Ammon's horn (tissue), 1 donor: ENCODE data around the gene QRFPR.
A peak's percentile ranks its signal among the peaks of the same experiment; 100 is the strongest.
"Not testable (repeated sequence)": the region's sequence is repeated elsewhere in the genome, so short reads cannot be mapped to it uniquely, and the experiment has no call there.

Experiments
- DNase-seq: peaks from one replicate; pipeline ENCODE4 v3.0.0-alpha.2; 2016; ENCODE audit warnings: low spot score

QRFPR gene

GRCh38 chr4:121339824-121340223 lies 41.0 kb downstream of the QRFPR start:
- no peak for DNase-seq

- DNase-seq, result no peak
Observed at GRCh38 chr4:121339307-121339706, 41.5 kb downstream of the QRFPR start.

GRCh38 chr4:121338518-121338917 lies 42.3 kb downstream of the QRFPR start:
- no peak for DNase-seq

- no peak for DNase-seq
Observed at GRCh38 chr4:121336706-121337105, 44.1 kb downstream of the QRFPR start.

- DNase-seq, result peak; percentile 49
Observed at GRCh38 chr4:121330180-121330665, 50.6 kb downstream of the QRFPR start.

GRCh38 chr4:121326597-121326996 lies 54.2 kb downstream of the QRFPR start:
- DNase-seq, result no peak

- no peak for DNase-seq
Observed at GRCh38 chr4:121324331-121324730, 56.5 kb downstream of the QRFPR start.

- DNase-seq, result no peak
Observed at GRCh38 chr4:121321466-121321865, 59.4 kb downstream of the QRFPR start.

GRCh38 chr4:121316091-121316490 lies 64.7 kb downstream of the QRFPR start:
- no peak for DNase-seq

- DNase-seq, result not testable (repeated sequence)
Observed at GRCh38 chr4:121313430-121313829, 67.4 kb downstream of the QRFPR start.

- DNase-seq, result no peak
Observed at GRCh38 chr4:121308828-121309227, 72.0 kb downstream of the QRFPR start.

GRCh38 chr4:121308328-121308663 lies 72.5 kb downstream of the QRFPR start:
- no peak for DNase-seq

GRCh38 chr4:121307445-121308327 lies 73.1 kb downstream of the QRFPR start:
- no peak for DNase-seq

GRCh38 chr4:121306931-121307330 lies 73.9 kb downstream of the QRFPR start:
- no peak for DNase-seq

- DNase-seq, result no peak
Observed at GRCh38 chr4:121304893-121305292, 75.9 kb downstream of the QRFPR start.

GRCh38 chr4:121299367-121299766 lies 81.5 kb downstream of the QRFPR start:
- no peak for DNase-seq

- DNase-seq, result no peak
Observed at GRCh38 chr4:121283319-121283718, 97.5 kb downstream of the QRFPR start.

- no peak for DNase-seq
Observed at GRCh38 chr4:121280425-121280824, 100.4 kb downstream of the QRFPR start.

GRCh38 chr4:121278811-121279368 lies 101.9 kb downstream of the QRFPR start:
- DNase-seq, result no peak
